Suprapubic skin (tissue), 4 donors: ENCODE results near the gene ANK2.

Experiments
- CTCF ChIP-seq, 2 donors: fragments of 200-600 bp in 1 of 2; fragments of 450-650 bp in 1 of 2; sonication (generic) in 1 of 2; IDR thresholded peaks; one replicate each; pipeline ENCODE4 v1.5.1; 2016 to 2019; ENCODE audit warnings: antibody characterized with exemption in 2 of 2, mild to moderate bottlenecking in 1 of 2, moderate library complexity in 1 of 2
- EP300 ChIP-seq: sonication (generic); formaldehyde crosslinking; IDR thresholded peaks from one replicate; pipeline ENCODE4 v1.6.1; 2017; ENCODE audit warnings: antibody characterized with exemption
- POLR2A ChIP-seq, 2 donors: fragments of 450-650 bp; IDR thresholded peaks; one replicate each; pipeline ENCODE4 v1.6.1; 2017; ENCODE audit warnings: antibody characterized with exemption in 2 of 2, mild to moderate bottlenecking in 2 of 2, moderate library complexity in 2 of 2
- POLR2AphosphoS5 ChIP-seq, 3 donors: sonication (generic); formaldehyde crosslinking; IDR thresholded peaks; one replicate each; pipeline ENCODE4 v1.6.1; 2017; ENCODE audit warnings: antibody characterized with exemption in 3 of 3

DNA sequence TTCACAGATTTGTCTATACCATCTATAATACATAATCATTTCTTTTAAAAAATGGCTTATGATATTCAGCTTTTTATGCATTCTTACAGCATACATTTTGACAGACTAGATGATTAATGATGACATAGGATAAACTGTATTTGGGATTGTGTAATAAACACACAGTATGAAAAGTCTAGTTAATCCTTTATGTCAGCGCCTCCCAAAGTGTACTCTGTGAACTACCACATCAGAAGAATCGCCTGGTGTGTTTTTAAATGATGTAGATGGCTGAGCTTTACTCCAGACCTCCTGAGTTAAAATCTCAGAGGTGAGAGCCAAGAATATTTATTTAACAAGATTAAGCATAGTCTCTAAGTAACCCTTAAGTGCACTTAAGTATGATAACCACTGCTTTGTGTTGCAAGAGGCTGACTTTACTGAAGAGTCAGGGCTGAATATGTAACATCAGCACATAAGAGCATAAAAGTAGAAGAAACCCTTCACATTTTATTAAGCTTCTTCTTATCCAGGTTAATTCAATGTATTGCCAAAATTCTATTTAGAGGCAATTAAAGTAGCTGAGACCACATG, 104.2 kb downstream of the ANK2 start:
- TF ChIP-seq CTCF (IDR thresholded peaks at IDR 0.05), result no peak
- no peak for TF ChIP-seq POLR2A (IDR thresholded peaks at IDR 0.05)
- TF ChIP-seq POLR2AphosphoS5 (IDR thresholded peaks at IDR 0.05), result no peak
- TF ChIP-seq EP300, result no peak
